HG02973 (cell line): ENCODE results near the gene NPRL2.
A peak's percentile ranks its signal among the peaks of the same experiment; 100 is the strongest.
"Not testable (repeated sequence)": the region's sequence is repeated elsewhere in the genome, so short reads cannot be mapped to it uniquely, and the experiment has no call there.

Experiments used
- ATAC-seq: cut with Tn5 transposase; IDR thresholded peaks from one replicate; pipeline ENCODE4 v1.9.1; 2021; ENCODE audit warnings: moderate library complexity; ENCODE audit not compliant: unreplicated experiment

Gene NPRL2

DNA sequence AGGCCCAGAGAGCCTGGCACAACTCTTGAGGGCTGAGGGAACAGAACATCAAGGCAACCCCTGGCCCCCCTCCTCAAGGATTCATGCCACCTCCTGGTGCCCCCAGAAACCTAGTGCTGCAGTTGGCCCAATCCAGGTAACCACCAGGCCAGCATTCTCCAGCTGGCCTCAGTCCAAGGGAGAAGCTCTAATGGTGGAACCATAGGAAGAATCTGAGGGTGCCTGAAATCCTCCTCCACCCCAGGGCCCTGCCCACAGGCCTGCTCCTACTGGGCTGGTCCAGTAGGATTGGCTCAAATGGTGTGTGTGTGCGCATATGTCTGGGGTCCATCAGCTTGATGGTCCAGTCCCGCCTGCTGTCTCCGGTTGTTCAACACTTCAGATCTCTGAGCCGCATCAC lies 35.8 kb downstream of the NPRL2 start:
- no peak for ATAC-seq

DNA sequence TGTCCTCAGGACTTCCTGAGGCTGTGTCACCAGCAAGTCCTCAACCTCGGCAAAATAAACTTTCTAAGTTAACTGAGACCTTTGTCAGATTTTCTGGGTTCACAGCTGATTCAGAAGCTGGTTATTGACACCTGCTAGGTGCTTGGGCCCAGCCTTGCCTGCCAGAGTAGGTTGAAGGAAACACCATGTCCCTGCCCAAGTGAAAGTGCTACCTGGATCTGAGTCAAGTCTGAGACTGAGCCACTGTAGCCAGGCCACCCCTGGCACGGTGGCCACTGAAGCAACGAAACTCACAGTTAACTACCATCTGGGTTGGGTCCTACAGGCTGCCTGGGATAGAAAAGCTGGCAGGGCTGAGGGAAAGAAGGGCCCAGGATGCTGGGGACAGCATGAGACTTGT lies 36.2 kb downstream of the NPRL2 start:
- no peak for ATAC-seq

DNA sequence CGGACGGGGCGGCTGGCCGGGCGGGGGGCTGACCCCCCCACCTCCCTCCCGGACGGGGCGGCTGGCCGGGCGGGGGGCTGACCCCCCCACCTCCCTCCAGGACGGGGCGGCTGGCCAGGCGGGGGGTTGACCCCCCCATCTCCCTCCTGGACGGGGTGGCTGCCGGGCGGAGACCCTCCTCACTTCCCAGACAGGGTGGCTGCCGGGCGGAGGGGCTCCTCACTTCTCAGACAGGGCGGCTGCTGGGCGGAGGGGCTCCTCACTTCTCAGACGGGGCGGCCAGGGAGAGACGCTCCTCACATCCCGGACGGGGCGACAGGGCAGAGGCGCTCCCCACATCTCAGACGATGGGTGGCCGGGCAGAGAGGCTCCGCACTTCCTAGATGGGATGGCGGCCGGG lies 38.5 kb downstream of the NPRL2 start:
- ATAC-seq: not testable (repeated sequence)

DNA sequence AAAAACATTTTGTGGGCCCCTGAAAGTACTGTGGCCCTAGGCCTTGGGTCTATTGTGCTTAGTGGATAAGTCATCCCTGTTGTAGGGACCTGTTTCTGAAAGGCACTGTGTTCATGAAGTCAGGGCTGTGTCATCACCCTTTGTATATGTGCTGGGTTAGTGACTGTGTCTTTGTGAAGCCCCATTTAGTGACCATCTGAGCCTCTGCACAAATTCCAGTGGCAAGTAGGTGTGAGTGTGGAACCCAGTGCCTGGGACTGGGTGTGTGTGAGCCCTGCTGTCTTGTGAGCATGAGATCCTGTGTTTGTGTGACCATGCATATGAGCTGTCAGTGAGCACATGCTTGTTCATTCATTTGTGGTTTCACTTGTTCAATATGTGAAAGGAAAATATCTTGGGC lies 46.0 kb downstream of the NPRL2 start:
- no peak for ATAC-seq

DNA sequence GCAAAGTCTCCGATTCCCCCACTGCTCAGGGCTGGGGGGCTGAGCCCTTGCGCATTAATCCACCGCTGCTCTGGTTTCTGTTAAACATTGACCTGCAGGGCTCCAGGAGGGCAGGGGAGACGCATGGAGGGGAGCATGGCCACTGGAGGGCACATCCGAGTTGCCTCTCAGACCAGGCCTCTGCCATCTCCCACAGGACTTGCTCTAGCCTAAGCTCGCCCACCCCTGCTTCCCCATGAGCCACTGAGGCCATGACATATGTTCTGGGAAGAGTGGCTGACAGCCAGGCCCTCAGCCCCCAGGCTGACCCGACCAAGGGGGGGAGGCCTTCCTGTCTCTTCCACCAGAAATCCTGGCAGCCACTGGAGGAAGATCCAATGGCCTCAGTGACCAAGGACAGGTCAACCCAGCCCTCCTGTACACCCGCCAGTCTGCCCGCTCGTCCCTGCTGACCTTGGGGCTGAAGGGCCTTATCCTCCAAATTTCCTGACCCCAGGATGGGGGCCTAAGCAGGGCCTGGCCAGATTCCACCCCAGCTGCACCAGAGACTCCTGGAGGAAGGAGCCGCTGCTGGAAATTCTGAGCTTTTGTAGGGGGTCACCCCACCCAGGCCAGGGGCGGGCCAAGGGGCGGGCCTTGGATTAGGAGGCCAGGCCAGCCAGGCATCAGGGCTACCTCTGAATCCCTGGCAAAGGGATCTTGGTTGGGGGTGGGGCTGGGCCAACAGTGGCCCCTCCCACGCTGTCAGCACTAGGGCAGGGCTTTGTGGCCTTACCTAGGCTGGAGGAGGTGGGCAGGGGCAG lies 47.4 kb downstream of the NPRL2 start, which contains the start of gene HYAL1:
Gene HYAL1, minus strand, starts transcription at position 562 of the 803 bp plus-strand sequence. CDS start 618 bp downstream, outside the sequence.
- ATAC-seq: no peak

DNA sequence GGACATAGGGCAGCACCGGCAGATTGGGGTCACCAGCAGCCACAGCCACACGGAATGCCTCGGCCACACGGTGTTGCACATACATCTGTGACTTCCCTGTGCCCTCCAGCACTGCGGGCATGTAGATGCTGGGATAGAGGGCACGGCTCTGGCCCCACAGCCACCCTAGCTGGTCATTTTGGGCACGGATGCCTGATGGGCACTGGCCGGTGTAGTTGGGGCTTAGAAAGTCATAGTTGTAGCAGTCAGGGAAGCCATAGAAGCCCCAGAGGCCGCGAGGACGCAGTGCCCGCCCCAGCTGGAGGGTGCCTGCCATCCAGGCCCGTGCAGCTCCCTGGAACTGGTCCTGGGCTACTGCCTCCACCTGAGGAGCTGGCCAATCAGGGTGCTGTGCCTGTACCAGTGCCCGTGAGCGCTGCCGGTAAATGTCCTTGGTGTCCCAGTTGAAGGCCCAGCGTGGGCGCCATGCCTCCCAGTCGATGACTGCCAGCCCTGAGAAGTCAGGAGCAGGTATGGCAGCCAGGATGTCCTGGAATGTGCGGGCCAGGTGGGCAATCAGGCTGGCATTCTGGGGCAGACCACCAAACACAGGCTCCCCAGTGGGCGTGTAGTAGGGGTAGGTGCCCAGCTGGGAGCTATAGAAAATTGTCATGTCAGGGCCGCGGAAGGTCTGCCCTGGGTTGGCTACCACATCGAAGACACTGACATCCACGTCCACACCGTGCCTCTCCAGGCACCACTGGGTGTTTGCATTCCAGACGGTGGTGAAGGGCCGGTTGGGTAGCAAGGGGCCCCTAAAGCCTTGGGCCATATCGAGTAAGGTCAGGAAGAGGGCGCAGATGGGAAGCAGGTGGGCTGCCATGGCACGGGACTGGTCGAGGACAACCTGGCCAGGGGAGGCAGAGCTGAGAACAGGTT lies 48.2 kb downstream of the NPRL2 start:
- no peak for ATAC-seq

DNA sequence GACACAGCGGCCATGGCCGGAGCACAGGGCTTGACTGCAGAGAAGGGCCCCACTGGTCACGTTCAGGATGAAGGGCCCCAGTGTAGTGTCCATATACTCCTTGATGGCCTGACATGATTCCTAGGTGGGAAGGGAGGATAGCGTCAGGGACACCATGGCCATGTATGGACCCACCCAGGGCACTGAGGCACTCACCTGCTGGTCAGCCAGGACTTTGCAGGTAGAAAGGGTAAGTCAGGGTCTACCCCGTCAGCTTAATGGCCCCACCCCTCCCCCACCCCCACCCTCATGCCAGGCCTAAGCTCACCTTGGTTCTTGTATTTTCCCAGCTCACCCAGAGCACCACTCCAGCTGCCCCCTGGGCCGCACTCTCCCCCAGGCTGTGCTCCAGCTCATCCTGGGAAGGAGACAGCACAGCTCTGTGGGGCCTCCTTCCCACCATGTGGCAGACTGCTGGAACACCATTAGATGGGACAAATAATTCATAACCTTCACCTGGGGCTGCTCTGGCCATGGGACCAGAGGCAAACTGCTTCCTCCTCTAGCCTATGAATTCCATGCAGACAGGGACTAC lies 49.8 kb downstream of the NPRL2 start:
- no peak for ATAC-seq

DNA sequence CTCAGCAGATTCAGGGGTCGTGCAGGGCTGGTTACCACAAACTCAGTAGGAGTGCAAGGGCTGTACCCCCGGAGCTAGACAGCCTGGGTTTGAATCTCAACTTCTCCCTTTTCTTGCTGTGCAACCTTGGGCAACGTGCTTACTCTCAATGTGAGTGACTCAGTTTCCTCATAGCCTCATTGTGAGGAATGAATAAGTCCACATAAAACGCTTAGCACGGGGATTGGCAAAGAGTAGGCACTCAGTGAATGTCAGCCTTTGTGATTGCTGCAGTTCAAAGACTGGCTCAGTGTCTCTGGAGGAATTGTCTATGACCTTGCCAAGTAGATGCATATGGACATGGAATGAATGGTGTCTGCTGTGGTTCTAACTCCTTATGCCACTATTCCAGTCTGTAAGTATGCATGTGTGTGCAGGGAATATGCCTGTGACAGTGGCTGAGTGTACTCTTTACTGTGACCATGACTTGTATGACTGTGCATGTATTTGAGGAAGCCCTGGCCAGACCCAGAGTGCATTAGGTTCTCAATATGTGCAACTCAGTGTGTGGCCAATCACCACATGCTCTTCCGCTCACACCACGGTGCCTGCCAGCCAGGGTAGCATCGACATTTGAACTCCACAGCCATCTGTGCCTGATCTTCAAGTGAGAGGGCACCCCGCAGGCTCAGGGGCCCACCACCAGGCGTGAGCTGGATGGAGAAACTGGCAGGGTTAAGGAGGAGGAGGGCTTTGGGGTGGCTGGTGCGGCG lies 50.5 kb downstream of the NPRL2 start:
- ATAC-seq: no peak

DNA sequence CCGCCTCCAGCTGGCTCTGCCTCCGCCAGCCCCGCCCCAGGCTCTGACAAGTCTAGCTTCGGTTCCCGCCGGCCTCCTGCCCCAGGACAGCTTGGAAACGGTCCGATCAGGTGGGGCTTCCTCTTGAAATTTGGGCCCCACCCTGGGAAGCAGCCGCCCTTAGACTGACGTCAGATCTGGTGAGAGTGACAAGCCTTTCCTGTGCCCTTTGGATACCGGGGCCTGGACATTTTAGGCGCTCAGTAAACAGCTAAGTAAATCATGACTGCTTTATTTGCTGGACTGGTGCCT lies 51.0 kb downstream of the NPRL2 start:
- ATAC-seq: no peak

DNA sequence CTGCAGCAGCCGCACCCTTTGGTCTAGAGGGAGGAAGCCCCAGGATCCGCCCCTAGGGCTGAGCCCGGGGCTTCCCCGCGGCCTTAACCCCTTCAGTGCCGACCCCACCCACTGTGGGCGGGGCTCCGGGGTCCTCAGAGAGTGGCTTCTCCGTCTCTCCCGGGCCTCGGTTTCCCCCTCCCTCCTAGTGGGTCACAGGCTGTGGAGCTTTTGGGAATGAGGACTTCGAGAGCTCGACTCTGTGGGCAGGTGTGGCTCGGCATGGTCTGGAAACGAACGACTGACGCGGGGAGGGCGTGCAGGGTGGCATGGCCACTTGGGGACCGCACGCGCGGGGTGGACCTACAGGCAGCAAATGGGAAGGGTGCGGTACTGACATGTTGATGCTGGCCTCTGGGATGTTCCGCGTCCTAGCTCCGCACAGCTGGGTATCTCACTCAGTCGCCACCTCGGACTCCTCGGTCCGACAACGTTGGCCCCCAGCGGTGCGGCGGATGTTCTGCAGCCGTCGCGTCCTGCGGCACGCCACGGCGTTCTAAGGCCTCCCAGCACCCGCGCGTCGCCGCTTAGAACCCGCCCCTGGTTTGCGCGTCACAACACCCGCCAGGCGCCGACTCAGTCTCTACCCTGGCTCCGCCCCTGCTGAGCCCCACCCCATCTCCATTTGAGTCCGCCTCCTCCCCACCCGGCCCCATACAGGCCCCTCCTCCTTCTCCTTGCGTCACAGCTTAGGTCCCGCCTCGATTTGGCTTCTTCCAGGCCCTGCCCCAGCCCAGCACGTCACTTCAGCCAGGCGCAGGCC lies 51.5 kb downstream of the NPRL2 start, which contains the start of the genes HYAL3 and NAA80:
Gene HYAL3, minus strand, starts transcription at position 570 of the 802 bp plus-strand sequence. CDS start 3,803 bp downstream, outside the sequence.
Gene NAA80, minus strand, starts transcription at position 570 of the 802 bp plus-strand sequence. CDS start 1,942 bp downstream, outside the sequence.
- peak; percentile 82 for ATAC-seq

DNA sequence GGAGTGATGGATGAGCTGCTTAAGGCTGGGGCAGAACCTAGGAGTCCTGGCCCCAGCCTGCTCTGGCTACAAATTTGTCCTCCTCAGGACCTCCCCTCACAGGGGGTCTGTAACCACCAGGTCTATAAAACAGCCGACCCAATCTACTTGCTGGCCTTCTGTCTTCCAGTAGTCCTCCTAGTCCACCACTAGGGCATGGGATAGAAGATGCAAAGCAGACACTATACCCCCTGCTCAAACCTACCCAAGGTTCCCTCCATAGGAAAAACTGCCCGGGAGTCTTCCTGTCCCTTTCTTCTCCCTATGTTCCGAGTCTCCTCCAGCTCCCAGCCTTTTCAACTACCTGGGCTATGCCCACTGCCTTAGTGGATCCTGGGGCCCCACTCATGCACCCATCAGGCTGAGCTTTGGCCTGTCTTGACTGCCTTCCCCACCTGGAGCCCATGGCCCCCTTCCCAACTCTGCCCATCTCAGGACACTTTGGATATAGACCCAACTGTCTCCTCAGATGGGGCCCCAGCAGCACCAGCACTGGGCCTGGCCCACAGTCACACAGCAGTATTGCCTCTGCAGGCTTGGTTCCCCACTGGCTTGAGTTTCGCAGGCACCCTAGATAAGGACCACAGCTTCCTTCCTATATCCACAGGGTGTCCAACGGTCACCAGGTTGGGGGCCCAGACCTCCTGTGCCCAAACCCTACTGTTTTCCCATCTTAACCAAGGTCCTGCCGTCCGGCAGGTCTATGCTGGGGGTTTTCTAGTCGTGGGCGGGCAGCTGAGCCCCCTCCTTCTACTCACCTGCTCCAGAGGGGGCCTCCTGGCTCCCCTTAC lies 52.5 kb downstream of the NPRL2 start:
- ATAC-seq: no peak

DNA sequence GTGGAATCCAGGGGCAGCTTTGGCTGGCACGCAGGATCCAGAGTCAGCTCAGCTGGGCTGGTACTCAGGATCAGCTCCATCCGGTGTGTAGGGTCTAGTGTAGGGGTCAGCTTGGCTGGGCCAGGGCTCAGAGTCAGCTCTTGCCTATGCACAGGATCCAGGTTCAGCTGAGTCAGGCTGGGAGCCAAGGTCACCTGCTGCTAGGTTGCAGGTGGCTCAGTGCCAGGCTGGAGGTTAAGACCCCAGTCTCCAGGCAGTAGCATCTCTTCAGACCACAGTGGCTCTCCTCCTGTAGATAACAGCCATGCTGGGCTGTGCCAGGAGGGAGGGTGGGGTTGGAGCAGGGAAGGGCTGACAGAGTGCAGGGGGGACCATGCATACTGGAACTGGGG lies 53.2 kb downstream of the NPRL2 start:
- ATAC-seq: no peak
